Keratinocyte (primary cell): ENCODE measurements around the gene HDGFL3. TPM values are rescaled to one million over a fixed set of nuclear protein-coding genes. Genes with fewer than 3 reads are reported as not detected.

ENCODE experiments used
- DNase-seq: peaks from one replicate; pipeline ENCODE4 v3.0.0-alpha.2; 2011; ENCODE audit warnings: low read depth, missing footprints, low spot score
- FAIRE-seq: peaks from 2 replicates; lab custom pipeline; 2011; peaks lifted over from hg19 to GRCh38; lab: Jason Lieb, UNC
- H2AFZ ChIP-seq: 2 replicates; pipeline ENCODE4 v1.6.0; 2012; ENCODE audit warnings: low read length, control low read depth, inconsistent platforms; ENCODE audit not compliant: control insufficient read depth
- H3K27ac ChIP-seq: 2 replicates; pipeline ENCODE4 v1.5.1; 2011; ENCODE audit warnings: low read length; ENCODE audit not compliant: control insufficient read depth, insufficient read depth
- H3K27me3 ChIP-seq: 3 replicates; pipeline ENCODE4 v1.6.0; 2011; ENCODE audit warnings: low read length; ENCODE audit not compliant: control insufficient read depth, insufficient read depth; ENCODE audit errors: extremely low read depth
- H3K36me3 ChIP-seq, 2 experiments: 2 replicates in 1 of 2; 3 replicates in 1 of 2; pipeline ENCODE4 v1.5.1; 2011; ENCODE audit warnings: low read length in 2 of 2, mild to moderate bottlenecking in 1 of 2; ENCODE audit not compliant: control insufficient read depth in 2 of 2, insufficient read depth in 2 of 2; ENCODE audit errors: extremely low read depth in 1 of 2
- H3K4me1 ChIP-seq: 3 replicates; pipeline ENCODE4 v1.5.1; 2011; ENCODE audit warnings: low read length; ENCODE audit not compliant: control insufficient read depth, insufficient read depth; ENCODE audit errors: extremely low read depth
- H3K4me2 ChIP-seq: 3 replicates; pipeline ENCODE4 v1.6.0; 2011; ENCODE audit warnings: low read depth, low read length; ENCODE audit not compliant: control insufficient read depth, insufficient read depth; ENCODE audit errors: extremely low read depth
- H3K4me3 ChIP-seq, 3 experiments: fragments of 200-600 bp in 1 of 3; sonication (generic) in 1 of 3; 2 replicates in 2 of 3; 3 replicates in 1 of 3; pipeline ENCODE4 v1.5.1; 2011 to 2016; ENCODE audit warnings: low read length in 3 of 3, mild to moderate bottlenecking in 3 of 3, control low read depth in 2 of 3, inconsistent platforms in 1 of 3, low read depth in 1 of 3, mixed read lengths in 1 of 3, mixed run types in 1 of 3, moderate library complexity in 1 of 3; ENCODE audit not compliant: control insufficient read depth in 2 of 3, insufficient read depth in 2 of 3; ENCODE audit errors: extremely low read depth in 1 of 3
- H3K79me2 ChIP-seq: 2 replicates; pipeline ENCODE4 v1.6.0; 2012; ENCODE audit warnings: low read length; ENCODE audit not compliant: control insufficient read depth, insufficient read depth
- H3K9ac ChIP-seq: 3 replicates; pipeline ENCODE4 v1.6.0; 2011; ENCODE audit warnings: low read length; ENCODE audit not compliant: control insufficient read depth, insufficient read depth; ENCODE audit errors: extremely low read depth
- H3K9me1 ChIP-seq: 3 replicates; pipeline ENCODE4 v1.6.0; 2011; ENCODE audit warnings: low read length; ENCODE audit not compliant: control insufficient read depth, insufficient read depth; ENCODE audit errors: extremely low read depth
- H3K9me3 ChIP-seq: 2 replicates; pipeline ENCODE4 v1.5.1; 2012; ENCODE audit warnings: low read depth, low read length; ENCODE audit not compliant: control insufficient read depth
- H4K20me1 ChIP-seq: 3 replicates; pipeline ENCODE4 v1.6.0; 2011; ENCODE audit warnings: low read length; ENCODE audit not compliant: control insufficient read depth, insufficient read depth; ENCODE audit errors: extremely low read depth
- EZH2 ChIP-seq: IDR thresholded peaks from one replicate; pipeline ENCODE4 v1.6.1; 2012; ENCODE audit warnings: inconsistent platforms, mild to moderate bottlenecking, low read length, moderate library complexity
- dilution Hi-C: fragments of 300-500 bp; cut with MboI; formaldehyde crosslinking; loops from one replicate; pipeline ENCODE4 v1.7.0; 2020; ENCODE audit warnings: low sequenced_read_pairs; ENCODE audit not compliant: extremely low pct_ligation_motif_present
- polyA plus RNA-seq, 5 experiments: library from polyadenylated mRNA; depleted of rRNA in 3 of 5; stranded (reverse) in 3 of 5; stranded (forward) in 1 of 5; unstranded in 1 of 5; fragments of >200 nt; gene quantifications; 1 replicate in 1 of 5; 2 replicates in 3 of 5; 3 replicates in 1 of 5; pipeline versions ENCODE4 v1.2.1 to v1.2.3, GENCODE V29; 2011 to 2012; ENCODE audit warnings: missing spikeins in 2 of 5, low read depth in 1 of 5, low replicate concordance in 1 of 5
- TF ChIP-seq, protein P1 (sequence below), 3 experiments: IDR thresholded peaks in 1 of 3; conservative IDR thresholded peaks in 1 of 3; optimal IDR thresholded peaks in 1 of 3; 2 replicates in 2 of 3; 3 replicates in 1 of 3; pipeline versions ENCODE3 to v1.5.1; 2011; ENCODE audit warnings: low read length in 3 of 3, mild to moderate bottlenecking in 3 of 3, moderate library complexity in 2 of 3, control low read depth in 1 of 3, inconsistent platforms in 1 of 3; ENCODE audit not compliant: insufficient read depth in 2 of 3; ENCODE audit errors: extremely low read depth in 1 of 3

The HDGFL3 gene
- polyA plus RNA-seq, 1 donor (not counting 4 experiments of a cell fraction or from before 2014, with no cell fraction given): 35.1 TPM

GRCh38 chr15:83082730-83083386 is 124.8 kb downstream of the HDGFL3 start:
- Histone ChIP-seq H3K27ac (no peak overlapping the region), H3K9me1 (no peaks in the 10 kb centered on the region), H3K4me2 (no peak overlapping the region), H2AFZ (no peak overlapping the region), H3K4me3 (no peak overlapping the region), H3K27me3 (peaks cover 11% of the 10 kb centered on the region), H3K9me3 (no peaks in the 10 kb centered on the region), H3K4me1 (no peaks in the 10 kb centered on the region), H4K20me1 (no peaks in the 10 kb centered on the region), H3K79me2 (no peaks in the 10 kb centered on the region), H3K9ac (no peak overlapping the region), H3K36me3 (no peaks in the 10 kb centered on the region)
- TF ChIP-seq, protein P1, sequence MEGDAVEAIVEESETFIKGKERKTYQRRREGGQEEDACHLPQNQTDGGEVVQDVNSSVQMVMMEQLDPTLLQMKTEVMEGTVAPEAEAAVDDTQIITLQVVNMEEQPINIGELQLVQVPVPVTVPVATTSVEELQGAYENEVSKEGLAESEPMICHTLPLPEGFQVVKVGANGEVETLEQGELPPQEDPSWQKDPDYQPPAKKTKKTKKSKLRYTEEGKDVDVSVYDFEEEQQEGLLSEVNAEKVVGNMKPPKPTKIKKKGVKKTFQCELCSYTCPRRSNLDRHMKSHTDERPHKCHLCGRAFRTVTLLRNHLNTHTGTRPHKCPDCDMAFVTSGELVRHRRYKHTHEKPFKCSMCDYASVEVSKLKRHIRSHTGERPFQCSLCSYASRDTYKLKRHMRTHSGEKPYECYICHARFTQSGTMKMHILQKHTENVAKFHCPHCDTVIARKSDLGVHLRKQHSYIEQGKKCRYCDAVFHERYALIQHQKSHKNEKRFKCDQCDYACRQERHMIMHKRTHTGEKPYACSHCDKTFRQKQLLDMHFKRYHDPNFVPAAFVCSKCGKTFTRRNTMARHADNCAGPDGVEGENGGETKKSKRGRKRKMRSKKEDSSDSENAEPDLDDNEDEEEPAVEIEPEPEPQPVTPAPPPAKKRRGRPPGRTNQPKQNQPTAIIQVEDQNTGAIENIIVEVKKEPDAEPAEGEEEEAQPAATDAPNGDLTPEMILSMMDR (optimal IDR thresholded peaks at IDR 0.05 in 1 of 3, IDR thresholded peaks at IDR 0.05 in 1 of 3, conservative IDR thresholded peaks at IDR 0.05 in 1 of 3; ENCODE audit: extremely low read depth in 1 of 3, insufficient read depth in 2 of 3, low read length in 3 of 3): no peak
- TF ChIP-seq EZH2: no peak
- no peak for DNase-seq
- dilution Hi-C loops: no loop called here
- no peak for FAIRE-seq

DNA sequence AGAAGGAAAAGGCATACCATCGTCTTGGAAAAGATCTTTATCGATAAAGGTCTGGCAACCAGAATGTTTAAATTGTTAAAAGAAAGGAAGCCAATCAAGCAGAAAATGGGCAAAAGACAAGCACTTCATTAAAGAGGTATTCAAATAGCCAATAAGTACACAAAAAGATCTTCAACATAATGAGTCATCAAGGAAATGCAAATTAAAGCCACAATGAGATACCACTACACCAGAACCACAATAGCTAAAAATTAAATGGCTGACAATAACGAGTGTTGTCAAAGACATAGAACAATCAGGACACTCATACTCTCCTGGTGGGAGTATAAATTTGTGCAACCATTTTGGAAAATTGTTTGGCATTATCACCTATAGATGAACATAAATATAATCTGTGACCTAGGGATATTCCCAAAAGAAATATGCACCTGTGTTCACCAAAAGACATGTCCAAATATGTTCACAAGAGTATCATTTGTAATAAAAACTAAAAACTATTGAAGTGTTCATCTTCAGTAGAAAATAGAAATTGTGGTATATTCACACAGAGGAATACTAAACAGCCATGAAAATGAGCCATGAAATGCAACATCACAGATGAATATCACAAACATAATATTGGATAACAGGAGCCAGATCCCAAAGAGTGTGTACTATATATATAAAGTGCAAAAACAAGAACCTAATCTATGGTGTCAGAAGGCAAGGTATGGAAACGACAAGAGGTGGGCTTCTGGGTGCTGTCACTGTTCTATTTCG is 126.2 kb downstream of the HDGFL3 start:
- Histone ChIP-seq H3K27me3 (peaks cover 12% of the 10 kb centered on the region), H3K27ac (no peak overlapping the region), H3K9me3 (no peaks in the 10 kb centered on the region), H3K4me3 (no peak overlapping the region), H3K9me1 (no peaks in the 10 kb centered on the region), H3K4me2 (no peak overlapping the region), H4K20me1 (no peaks in the 10 kb centered on the region), H3K9ac (no peak overlapping the region), H3K4me1 (no peaks in the 10 kb centered on the region), H2AFZ (no peak overlapping the region), H3K79me2 (no peaks in the 10 kb centered on the region), H3K36me3 (no peaks in the 10 kb centered on the region)
- no peak for TF ChIP-seq EZH2
- TF ChIP-seq, protein P1 (optimal IDR thresholded peaks at IDR 0.05 in 1 of 3, IDR thresholded peaks at IDR 0.05 in 1 of 3, conservative IDR thresholded peaks at IDR 0.05 in 1 of 3; ENCODE audit: extremely low read depth in 1 of 3, insufficient read depth in 2 of 3, low read length in 3 of 3): no peak
- no peak for DNase-seq
- dilution Hi-C loops: no loop called here
- FAIRE-seq: no peak
